GM12864 (cell line): ENCODE results near the gene MUC13.
"Not testable (repeated sequence)": the region's sequence is repeated elsewhere in the genome, so short reads cannot be mapped to it uniquely, and the experiment has no call there.

ENCODE experiments used
- DNase-seq: peaks from one replicate; pipeline ENCODE4 v3.0.0-alpha.2; 2011; ENCODE audit warnings: low read depth
- H3K4me3 ChIP-seq: 2 replicates; pipeline ENCODE4 v1.5.1; 2011; ENCODE audit warnings: mild to moderate bottlenecking, low read depth, low read length, control low read depth
- TF ChIP-seq, protein P1 (sequence below): IDR thresholded peaks from 2 replicates; pipeline ENCODE4 v1.5.1; 2011; ENCODE audit warnings: low read depth, mild to moderate bottlenecking, moderate library complexity, low read length, control low read depth, inconsistent platforms; ENCODE audit errors: missing control alignments

MUC13 gene

DNA sequence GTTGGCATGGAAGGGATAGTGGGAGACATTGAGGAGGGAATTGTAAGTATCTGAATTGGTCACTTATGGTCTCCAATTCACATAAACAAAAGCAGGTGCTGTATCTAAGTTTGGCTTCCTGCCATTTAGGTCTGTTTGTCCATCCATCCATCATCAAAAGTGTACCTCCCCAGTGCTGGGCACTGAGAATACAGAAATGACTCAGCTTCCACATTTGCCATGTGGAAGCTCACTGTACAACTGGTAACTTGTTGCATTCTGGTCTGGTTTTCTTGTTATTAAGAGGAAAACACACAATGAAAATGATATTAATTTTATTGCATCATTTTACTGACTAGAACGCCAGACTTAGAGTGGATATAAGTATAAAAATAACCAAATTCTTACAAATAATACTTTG is 30.9 kb upstream of the MUC13 start:
- H3K4me3 ChIP-seq, result no peak overlapping the region
- TF ChIP-seq, protein P1, sequence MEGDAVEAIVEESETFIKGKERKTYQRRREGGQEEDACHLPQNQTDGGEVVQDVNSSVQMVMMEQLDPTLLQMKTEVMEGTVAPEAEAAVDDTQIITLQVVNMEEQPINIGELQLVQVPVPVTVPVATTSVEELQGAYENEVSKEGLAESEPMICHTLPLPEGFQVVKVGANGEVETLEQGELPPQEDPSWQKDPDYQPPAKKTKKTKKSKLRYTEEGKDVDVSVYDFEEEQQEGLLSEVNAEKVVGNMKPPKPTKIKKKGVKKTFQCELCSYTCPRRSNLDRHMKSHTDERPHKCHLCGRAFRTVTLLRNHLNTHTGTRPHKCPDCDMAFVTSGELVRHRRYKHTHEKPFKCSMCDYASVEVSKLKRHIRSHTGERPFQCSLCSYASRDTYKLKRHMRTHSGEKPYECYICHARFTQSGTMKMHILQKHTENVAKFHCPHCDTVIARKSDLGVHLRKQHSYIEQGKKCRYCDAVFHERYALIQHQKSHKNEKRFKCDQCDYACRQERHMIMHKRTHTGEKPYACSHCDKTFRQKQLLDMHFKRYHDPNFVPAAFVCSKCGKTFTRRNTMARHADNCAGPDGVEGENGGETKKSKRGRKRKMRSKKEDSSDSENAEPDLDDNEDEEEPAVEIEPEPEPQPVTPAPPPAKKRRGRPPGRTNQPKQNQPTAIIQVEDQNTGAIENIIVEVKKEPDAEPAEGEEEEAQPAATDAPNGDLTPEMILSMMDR, result no peak
- DNase-seq, result no peak

DNA sequence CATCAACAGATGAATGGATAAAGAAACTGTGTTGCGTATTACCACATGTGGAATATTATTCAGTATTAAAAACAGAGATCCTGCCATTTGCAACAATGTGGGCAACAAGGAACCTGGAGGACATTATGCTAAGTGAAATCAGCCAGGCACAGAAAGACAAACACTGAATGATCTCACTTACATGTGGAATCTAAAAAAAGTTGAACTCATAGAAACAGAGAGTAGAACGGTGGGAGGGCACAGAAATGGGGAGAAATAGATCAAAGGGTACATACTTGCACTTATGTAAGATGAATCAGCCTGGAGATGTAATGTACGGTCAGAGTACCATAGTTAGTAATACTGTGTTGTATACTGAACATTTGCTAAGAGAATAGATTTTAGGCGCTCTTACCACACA is 29.8 kb upstream of the MUC13 start:
- DNase-seq, result no peak
- TF ChIP-seq, protein P1, result no peak
- no peak overlapping the region for H3K4me3 ChIP-seq

DNA sequence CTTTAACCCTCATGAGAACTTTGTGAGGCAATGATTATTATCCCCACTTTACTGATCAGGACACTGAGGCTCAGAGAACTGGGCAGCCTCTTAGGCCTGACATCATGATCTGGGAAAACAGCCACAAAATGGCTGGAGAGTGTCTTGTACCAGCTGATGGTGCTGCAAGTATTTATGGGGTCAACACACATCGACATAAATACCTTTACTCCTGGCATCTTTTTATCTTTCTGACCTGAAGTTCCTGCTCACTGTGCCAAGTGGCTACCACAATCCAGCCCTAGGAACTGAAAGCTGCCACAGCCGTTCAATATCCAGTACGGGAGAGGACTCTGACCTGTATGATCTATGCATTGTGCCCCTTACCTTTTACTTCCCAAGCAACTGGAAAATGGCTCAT is 29.2 kb upstream of the MUC13 start:
- H3K4me3 ChIP-seq, result no peak overlapping the region
- TF ChIP-seq, protein P1, result no peak
- DNase-seq, result no peak

DNA sequence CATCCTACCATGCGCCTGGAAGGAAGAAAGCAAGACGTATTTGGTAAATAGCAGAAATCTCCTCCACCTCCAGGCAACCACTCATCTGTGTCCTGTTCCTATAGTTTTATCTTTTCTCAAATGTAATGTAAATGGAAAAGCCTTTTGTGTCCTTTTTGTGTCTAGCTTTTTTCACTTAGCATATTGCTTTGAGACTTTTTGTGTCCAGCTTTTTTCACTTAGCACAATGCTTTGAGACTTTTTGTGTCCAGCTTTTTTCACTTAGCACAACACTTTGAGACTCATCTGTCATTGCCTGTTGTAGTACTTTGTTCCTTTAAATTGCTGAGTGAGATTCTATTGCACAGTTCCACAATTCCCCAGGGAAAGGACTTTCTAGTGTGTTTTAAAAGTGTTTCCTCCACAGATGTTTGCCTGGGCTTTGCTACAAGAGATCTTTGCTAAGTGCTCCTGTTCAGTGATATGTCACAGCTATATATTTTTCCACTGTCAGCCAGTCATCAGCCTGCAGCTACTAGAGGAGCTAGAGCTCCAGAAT is 27.9 kb upstream of the MUC13 start:
- TF ChIP-seq, protein P1, result no peak
- no peak overlapping the region for H3K4me3 ChIP-seq
- no peak for DNase-seq

DNA sequence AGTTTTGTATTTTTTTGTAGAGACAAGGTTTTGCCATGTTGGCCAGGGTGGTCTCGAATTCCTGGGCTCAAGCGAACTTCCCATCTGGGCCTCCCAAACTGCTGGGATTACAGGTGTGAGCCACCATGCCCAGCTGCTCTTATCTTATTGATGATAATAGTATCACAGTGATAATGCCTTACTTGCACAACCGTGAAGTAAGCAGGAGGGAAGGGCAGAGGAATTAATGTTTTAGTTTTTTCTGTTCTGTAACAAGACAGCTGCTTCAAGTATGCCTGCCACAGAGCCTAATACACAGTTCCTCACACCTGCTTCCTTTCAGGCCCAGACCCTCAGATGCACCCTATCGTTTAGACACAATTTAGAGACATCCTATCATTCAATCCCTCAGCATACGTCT is 26.1 kb upstream of the MUC13 start:
- DNase-seq, result no peak

DNA sequence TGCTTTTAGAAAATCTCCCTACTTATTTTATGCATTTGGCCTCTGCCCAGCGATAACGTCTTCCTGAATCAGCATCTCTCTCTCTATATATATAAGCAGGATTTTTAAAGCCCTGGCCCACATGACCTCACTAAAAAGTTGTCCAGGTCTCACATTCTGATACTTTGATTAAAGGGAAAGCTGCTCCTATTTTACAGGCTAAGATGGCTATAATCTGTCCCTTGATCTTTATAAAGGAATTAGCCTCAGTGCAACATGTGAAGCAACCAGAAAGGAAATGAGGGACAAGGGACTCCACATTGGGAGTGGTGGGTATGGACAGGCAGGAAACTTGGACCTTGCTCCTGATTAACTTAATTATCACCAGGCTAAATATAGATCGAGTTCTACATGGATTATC is 25.6 kb upstream of the MUC13 start:
- TF ChIP-seq, protein P1, result no peak
- no peak overlapping the region for H3K4me3 ChIP-seq
- no peak for DNase-seq

More for the DNA sequence above, 26.1 kb upstream of the MUC13 start:
- TF ChIP-seq, protein P1, result no peak
- no peak overlapping the region for H3K4me3 ChIP-seq

DNA sequence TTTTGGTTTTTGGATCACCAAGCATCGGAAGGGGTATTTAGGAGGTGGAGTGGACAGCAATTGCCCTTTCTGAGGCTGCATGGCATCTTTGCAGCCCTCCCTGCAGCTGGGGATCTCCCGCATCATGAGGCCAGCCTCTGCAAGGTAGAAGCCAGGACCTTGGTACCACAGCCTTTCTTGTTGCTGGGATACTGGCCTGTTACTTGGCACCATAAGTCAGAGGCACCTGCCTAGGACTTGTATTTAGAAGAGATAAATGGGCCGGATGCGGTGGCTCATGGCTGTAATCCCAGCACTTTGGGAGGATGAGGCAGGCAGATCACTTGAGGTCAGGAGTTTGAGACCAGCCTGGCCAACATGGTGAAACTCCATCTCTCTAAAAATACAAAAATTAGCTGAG is 23.4 kb upstream of the MUC13 start:
- not testable (repeated sequence) for H3K4me3 ChIP-seq, DNase-seq
